RPMI7951 (cell line): Measurements from ENCODE around the gene ZMAT1. TPM values are rescaled to one million over a fixed set of nuclear protein-coding genes. Genes with fewer than 3 reads are reported as not detected.
"Not testable (repeated sequence)": the region's sequence is repeated elsewhere in the genome, so short reads cannot be mapped to it uniquely, and the experiment has no call there.

Experiments
- DNase-seq: peaks from one replicate; pipeline ENCODE4 v3.0.0-alpha.2; 2012; ENCODE audit warnings: low read depth
- total RNA-seq: library from RNA; depleted of rRNA; stranded (reverse); fragments of >200 nt; shearing (Covaris generic); gene quantifications from 2 replicates; pipeline ENCODE4 v1.2.3, GENCODE V29; 2014; rRNA removed

The ZMAT1 gene
- not detected in 2 replicates for total RNA-seq

- DNase-seq, result peak; percentile 72
Measured at GRCh38 chrX:101931488-101932248, at the start of gene ZMAT1. Gene ZMAT1 (minus strand): TSS chrX:101932027. CDS start chrX:101932008, 19 bp downstream.

- no peak for DNase-seq
Measured at GRCh38 chrX:101977106-101977505, 45.3 kb upstream of the ZMAT1 start.

DNA sequence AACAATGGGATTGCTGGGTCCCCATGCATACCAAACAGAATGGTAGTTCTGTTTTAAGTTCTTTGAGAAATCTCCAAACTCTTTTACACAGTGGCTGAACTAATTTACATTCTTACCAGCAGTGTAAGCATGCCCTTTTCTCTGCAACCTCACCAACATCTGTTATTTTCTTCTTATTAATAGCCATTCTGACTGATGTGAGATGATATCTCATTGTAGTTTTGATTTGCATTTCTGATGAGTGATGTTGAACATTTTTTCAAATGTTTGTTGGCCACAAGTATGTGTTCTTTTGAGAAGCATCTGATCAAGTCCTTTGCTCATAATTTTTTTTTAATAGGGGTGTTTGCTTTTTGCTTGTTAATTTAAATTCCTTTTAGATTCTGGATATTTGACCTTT lies 41.2 kb upstream of the ZMAT1 start:
- no peak for DNase-seq

GRCh38 chrX:101964923-101965539 lies 33.2 kb upstream of the ZMAT1 start:
- DNase-seq, result not testable (repeated sequence)

GRCh38 chrX:101958139-101958538 lies 26.3 kb upstream of the ZMAT1 start:
- no peak for DNase-seq

DNA sequence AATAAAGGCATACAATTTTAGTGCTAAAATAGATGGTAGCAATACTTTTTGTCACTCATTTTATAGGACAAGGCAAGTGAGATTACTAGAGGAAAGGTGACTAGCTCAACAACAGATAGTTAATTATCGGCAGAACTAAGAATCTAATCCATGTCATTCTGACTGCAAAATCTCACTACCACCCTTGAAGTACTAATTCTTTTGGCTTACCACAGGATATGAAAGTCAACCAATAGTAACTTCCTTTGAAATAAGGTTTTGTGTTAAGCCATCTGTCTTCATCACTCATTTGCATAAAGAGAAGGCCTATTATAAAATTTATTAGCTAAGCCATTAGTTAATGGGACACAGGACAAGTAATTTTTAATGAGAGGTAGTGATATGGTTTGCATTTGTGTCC lies 25.3 kb upstream of the ZMAT1 start:
- no peak for DNase-seq

- DNase-seq, result no peak
Measured at GRCh38 chrX:101956556-101956955, 24.7 kb upstream of the ZMAT1 start.

GRCh38 chrX:101950581-101950980 lies 18.8 kb upstream of the ZMAT1 start:
- DNase-seq, result no peak

- no peak for DNase-seq
Measured at GRCh38 chrX:101932249-101932570, 383 bp upstream of the ZMAT1 start.

GRCh38 chrX:101931136-101931487 lies 715 bp downstream of the ZMAT1 start:
- no peak for DNase-seq

DNA sequence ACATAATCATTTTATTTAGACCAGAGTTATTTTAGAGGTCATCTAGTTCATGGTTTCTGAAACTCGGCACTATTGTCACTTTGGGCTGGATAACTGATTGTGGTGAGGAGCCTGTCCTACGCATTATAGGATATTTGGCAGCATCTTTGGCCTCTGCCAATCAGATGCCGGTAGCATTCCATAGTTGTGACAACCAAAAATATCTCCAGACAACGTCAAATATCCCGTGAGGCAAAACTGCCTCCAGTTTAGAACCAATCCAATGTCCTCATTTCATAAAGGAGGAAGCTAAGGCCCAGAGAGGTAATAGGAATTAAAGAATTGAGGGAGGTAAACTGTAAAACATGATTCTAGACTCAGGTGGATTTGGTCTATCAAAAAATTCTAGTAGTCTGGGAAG lies 6.1 kb downstream of the ZMAT1 start:
- no peak for DNase-seq

DNA sequence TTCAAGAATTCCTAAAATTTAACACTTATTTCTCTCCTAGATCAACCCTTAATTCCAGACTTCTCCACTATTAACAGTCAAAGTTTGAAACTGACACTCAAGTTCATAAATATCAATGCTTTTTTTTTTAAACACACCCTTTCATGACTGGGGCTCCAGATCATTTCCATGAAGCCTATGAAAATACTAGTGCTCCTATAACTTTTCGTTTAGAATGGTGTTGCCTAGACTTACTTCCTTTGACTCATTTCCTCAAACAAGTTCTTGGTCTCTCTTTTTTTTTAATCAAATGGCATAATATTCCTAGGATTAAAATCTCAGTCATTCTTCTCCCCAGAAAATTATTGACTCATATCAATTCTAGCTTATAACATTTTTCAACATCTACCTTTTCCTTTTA lies 13.1 kb downstream of the ZMAT1 start:
- no peak for DNase-seq

GRCh38 chrX:101906136-101906796 lies 25.6 kb downstream of the ZMAT1 start:
- no peak for DNase-seq

- DNase-seq, result no peak
Measured at GRCh38 chrX:101904996-101905395, 26.8 kb downstream of the ZMAT1 start.

Other genes starting within 250 kb of the ZMAT1 start
- not detected in 2 replicates for gene TCEAL2, start 193.7 kb upstream of the ZMAT1 start, total RNA-seq
- not detected in 2 replicates for gene TCEAL6, start 210.5 kb upstream of the ZMAT1 start, total RNA-seq
- 0.60 TPM in 1 of 2 replicates, not detected in the other for gene BEX5, start 223.9 kb upstream of the ZMAT1 start, total RNA-seq